HG03196 (cell line): ENCODE data around the gene ZNF365.
"Not testable (repeated sequence)": the region's sequence is repeated elsewhere in the genome, so short reads cannot be mapped to it uniquely, and the experiment has no call there.

Source experiments
- ATAC-seq: cut with Tn5 transposase; IDR thresholded peaks from one replicate; pipeline ENCODE4 v1.9.1; 2021; ENCODE audit not compliant: unreplicated experiment

ZNF365 gene

DNA sequence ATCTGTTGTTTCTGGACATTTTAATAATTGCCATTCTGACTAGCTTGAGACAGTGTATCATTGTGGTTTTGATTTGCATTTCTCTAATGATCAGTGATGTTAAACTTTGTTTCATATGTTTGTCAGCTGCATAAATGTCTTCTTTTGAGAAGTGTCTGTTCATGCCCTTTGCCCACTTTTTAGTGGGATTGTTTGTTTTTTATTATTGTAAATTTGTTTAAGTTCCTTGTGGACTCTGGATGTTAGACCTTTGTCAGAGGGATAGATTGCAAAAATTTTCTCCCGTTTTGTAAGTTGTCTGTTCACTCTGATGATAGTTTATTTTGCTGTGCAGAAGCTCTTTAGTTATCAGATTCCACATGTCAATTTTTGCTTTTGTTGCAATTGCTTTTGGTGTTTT, 36.8 kb downstream of the ZNF365 start:
- not testable (repeated sequence) for ATAC-seq

DNA sequence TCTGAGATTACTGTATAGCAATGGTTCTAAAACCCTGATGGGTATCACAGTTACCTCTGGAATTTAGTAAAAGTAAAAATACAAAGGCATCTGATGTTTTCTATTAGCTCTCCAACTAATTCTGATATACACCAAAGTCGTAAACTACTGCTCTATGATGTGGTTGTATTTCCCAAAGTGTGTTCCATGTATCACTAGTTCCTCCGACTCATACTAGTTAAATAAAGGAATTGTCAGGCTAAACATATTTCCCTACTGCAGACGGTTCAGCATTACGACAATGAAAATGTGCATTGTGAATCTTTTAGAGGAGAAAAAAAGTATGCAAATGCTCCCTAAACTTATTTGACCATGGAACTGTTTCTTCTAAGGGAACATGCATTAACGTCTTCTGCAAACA, 38.9 kb downstream of the ZNF365 start:
- no peak for ATAC-seq

DNA sequence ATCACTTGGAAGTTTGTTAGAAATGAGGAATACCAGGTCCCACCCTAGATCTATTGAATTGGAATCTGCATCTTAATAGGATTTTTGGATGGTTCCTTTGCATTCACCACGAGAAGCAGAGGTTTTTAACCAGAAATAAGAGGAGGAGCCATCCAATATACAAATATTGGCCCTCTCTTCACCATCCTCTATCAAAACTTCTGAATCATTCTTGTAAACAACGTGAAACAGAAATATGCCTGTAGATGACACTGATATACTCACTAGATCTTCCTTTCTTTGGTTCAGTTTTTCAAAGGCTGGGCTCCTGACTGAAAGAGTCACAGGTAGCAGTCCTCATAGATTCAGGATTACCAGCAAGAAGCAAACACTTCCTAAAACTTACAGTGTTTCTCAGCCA, 39.5 kb downstream of the ZNF365 start:
- ATAC-seq = no peak

DNA sequence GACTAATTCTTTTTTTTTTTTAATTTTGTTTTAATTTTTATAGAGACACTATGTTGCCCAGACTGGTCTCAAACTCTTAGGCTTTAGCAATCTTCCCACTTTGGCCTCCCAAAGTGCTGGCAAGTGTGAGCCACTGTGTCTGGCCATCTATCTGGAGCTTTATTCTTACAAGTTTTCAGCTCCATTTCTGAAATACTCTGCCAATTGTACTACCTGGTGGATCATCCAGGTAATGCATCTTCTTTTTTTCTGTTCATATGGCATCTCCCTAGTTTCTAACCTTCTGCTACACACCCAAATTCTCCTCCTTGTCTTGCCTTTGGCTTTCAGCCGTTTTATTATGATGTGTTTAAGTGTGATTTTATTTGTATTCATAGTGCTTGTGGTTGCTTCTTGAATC, 40.2 kb downstream of the ZNF365 start:
- ATAC-seq = no peak

DNA sequence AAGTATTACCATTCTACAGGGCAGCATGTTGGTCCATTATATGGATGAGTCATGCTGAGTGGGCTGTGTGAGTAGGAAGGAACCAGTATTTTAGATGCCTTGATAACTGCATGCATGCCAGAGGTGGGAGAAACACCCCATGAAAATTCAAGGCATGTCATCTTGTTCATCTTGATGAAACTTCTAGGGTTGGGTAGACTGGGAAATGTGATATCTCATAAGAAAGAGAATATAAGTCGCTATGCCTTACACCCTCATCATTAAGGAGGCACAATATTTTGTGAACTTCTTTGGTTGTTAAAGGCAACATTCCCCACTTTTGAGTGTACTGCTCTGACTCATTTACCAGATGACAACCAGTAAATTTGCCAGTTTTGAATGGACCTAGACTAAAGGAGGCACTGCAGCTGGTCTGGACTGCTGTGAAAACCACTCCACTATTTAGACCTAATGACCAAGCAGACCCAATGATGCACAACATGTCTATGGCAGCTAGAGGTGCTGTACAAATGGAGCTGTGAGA, 48.0 kb downstream of the ZNF365 start:
- no peak for ATAC-seq

DNA sequence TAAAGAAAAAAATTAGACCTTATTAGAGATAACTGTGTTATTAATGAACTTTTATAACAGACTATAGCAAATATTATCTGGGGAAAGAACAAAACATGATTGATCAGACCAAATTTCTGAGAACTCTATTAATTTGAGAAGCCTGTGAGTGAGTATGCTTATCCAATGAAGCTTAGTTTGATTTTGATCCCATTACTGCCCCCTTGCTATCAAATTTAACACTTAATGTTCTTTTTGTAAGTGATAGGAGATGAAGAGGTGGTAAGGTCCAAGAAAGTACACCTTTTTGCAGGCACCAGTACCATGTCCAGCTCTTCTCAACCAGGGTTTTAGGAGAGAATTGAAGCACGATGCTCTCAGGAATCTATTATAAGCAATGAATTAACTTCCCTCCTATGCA, 49.9 kb downstream of the ZNF365 start:
- ATAC-seq = no peak

DNA sequence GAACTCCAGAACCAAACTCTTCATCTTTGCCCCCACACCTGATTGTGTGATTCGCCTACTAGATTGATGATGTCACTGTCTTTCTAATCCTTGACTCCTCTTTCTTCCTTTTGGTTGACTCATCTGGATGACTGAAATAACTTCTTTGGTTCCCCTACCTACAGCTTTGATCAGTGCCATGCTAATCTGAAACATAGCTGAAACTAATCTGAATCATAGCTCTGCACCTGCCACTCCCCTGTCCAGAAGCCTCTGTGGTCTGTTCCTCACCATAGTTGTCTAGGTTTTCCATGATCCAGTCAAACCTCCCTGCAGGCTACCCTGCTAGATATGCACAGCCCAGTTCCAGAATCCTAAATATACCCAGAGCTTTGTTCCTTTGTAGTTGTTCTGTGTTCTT, 51.9 kb downstream of the ZNF365 start:
- ATAC-seq = no peak

DNA sequence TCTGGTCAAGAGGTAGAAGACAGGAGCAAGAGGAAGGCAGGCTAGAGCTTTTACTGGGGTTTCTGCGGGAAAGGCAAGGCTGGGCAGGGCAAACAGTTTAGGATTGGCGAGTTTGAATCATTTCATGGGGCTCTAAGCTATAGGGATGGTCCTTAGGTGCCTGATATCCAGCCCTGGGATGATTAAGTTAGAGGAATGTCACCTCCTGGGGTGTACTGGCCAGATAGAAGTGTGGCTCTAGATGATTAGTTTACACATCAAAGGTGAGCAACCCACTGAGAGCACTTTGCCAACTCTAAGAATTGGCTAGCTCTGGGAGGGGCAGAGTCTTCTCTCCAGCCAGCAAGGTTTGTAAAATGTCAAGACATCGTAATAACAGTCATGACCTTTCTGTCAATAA, 52.4 kb downstream of the ZNF365 start:
- no peak for ATAC-seq

DNA sequence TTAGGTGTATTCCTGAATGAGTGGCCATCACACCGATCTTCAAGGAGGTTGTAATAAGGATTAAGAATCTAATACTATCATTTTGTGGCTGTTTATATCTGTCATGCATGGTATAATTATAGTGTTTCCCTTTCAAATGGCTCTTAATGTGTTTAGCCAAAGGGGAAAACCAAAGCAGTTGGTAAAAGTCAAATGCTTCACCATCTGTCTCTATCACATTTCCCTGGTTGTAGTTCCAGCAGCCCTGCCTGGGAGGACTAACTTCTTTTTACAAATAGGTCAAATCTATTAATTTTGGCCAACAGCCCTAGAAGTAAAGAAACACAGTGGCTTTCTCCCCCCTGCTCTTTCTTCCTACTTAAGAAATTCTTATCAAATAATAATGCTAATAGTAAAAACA, 56.7 kb downstream of the ZNF365 start:
- ATAC-seq = no peak

DNA sequence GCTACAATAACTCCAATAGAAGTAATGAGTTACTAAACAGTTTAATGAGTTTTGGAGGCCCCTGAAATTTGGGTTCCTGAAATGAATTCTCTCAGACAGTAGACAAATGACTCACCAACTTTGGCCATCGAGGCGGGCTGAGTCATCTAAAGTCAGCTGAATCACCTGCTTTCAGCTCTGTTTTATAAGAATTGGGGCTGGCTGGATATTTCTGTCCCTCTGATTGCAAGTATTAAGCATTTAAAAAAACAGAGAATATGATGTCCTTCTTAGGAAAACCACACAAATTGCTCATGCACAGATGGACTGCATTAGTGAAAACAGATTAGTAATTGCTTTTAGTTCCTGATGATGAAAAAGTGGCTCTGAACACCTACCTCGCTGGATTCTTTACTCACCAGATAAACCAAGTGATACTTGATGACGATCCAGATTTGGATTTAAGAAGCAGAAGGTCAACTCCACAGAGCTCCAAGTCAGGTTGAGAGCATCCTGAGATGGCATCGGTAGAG, 59.1 kb downstream of the ZNF365 start:
- ATAC-seq = peak; percentile 88

DNA sequence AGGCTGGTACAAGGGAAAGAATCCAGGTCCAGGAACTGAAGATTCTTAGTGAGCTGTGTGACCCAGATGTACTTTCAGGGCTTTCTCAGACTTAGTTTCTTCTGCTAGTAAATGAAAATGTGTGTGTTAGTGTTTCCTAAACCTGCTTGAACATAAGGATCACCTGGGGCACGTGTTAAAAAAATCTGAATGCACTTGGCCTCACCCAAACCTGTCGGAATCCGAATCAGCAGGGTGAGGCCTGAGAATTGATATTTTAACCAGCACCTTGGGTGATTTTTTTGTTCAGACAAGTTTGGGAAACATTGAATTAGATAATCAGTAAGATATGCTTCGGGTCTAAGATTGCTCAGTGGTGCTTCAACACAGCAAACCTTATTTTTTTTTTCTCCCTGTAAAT, 59.7 kb downstream of the ZNF365 start:
- ATAC-seq = no peak

DNA sequence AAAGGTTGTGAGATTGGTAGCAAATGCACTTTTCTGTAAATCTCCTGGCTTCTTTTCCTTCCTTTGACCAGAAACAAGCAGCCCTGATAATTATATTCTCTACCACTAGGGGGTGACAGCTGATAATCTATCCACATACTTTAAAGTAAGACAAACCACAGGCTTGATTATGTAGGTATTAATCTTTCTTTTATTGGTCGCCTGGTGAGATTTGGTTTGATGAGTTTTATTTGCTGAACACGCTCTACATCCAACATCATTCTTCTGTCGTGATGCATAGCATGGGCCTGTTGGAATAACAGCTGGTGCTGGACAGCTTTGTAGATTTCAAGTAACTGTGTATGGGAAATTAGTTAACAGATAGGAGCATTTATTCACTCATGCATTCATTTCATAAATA, 63.5 kb downstream of the ZNF365 start:
- ATAC-seq = no peak

DNA sequence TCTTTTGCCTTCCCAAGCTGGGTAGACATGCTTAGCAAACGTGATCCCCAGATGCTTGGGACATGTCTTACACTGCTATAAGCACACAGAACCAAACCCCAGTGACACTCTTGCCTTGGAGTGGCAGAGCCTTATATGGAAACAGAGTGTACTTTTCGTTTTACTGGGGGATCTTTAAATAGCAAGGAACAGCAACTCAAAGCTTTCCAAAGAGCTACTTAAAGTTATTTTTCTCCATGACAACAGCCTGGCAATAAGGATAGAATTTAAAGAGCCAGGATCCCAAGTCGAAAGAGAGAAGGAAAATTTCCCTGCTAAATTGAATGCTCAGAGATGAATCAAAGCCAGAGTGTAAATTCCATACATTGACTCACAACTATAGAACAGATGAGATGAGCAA, 67.8 kb downstream of the ZNF365 start:
- ATAC-seq = no peak

DNA sequence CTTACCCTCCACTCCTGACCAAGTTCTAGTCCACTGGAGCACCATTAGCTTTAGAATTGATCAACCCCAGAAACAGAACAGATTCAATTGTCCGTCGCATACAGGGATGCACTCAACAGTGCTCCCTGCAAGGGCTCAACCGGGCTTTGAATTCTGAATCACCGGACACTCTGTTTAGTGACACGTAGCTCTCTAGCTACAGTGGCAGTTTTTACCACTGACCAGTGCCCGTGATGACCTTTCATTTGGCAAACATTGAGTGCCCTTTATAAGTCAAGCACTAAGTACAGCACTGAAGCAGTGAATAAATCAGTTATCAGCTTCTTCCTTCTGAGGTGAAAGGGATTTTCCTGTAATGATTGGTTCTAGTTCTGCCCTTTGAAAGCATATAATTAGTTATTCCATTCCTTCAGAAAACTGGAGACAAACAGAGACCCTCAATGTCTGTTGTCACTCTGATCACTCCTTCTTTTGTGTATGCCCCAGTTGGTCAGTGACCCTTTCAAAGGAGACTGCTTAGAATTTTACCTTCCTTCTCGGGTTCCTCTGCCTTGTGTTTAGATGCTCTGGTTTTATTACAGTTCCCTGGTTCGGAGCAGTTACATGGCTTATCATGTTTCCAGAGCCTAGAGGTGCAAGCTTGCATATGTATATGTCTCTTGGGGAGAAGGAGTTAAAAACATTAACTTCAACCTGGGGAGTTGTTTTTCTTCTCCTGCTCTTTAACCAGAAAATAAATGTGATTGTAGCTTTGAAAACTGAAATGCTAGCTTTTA, 68.9 kb downstream of the ZNF365 start:
- ATAC-seq = no peak

DNA sequence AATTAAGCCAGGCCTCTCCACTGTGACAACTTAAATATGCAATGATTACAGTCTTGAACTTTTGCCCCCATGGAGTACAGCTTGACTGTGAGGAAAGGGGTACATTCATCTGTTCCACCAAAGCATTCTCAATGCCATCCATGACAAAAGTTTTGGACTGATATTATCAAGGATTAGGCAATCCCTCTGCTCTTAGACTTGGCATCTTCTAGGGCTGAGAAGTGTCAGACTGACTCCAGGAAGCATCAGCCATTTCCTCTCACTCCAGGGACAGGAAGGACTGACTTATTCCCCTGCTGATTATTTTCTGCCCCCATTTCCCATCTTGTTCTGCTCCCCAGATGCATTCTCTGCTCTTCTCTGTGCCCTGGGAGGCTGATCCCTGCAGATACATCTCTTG, 69.7 kb downstream of the ZNF365 start:
- ATAC-seq = no peak

DNA sequence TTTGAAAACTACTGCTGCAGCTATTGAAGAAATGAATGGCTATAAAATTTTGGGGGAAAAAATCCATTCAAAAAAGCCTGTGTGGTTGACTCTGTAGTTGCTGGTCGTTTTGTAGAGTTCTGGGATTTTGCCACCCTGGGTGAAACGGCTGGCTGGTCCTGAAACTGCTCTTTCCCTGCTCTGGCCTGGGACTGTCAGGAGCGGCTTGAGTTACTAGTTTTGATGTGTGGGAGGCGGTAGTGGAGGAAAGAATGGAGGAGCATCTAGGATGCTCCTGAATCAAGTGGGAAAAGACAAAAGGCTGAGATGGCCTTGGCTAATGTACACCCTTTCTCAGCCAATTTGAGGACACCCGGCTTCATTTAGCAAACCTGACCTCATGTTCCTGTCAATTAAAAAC, 72.5 kb downstream of the ZNF365 start:
- no peak for ATAC-seq

DNA sequence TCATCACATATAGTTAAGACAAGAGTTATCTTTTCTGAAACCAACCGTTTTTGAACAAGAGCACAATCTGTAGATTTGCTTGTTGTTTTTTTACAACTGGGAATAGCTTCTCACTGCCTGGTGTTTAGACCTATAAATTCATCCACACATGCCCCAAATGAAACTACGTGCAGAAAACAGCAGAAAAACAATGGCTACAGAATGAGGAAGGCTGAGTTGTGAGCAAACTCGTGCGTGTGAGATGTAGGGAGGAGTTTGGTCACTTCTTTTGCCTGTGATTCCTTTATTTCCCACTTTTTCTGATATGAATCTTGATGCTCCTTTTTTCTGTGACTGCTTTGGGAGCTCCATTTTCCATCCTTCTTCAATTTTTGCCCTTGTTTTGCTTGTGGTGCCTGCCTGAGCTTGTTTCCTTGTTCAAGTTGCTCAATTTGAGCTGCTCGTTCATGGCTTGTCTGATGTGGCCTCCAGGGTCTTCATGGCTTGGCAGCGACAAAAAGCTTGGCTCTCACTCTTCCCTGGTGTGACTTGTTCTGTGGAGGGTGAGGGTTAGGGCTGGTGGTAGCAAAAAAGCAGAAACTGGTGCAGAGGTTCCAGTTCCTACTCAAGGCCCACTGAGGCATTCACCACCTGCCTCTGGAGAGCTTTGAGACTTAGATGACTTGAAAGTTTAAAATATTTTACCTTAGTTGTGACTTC, 76.9 kb downstream of the ZNF365 start:
- ATAC-seq = no peak

DNA sequence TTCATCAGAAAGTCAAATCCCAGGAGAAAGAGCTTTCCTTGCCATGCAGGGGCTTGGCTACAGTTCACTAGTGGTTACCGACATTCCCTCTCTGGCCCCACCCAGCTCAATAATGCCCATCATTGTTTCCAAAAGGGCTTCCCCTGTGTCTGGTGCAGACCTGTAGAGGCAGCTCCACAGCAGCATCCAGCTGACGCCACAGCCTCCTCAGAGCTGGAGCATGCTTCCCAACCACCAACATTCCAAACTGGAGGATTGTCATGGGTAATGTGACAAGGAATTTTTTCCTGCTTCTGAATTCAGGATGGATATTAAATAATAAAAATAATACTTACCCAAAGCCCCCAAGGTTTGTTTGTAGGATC, 77.4 kb downstream of the ZNF365 start:
- no peak for ATAC-seq
